Measurements from ENCODE around the gene FEM1C.
"Not testable (repeated sequence)": the region's sequence is repeated elsewhere in the genome, so short reads cannot be mapped to it uniquely, and the experiment has no call there.

Gene FEM1C

GRCh38 chr5:115479166-115479873 lies 65.3 kb downstream of the FEM1C start:
- peaks cover 52% of the 10 kb centered on the region for H3K27me3 Mint-ChIP-seq
- not testable (repeated sequence) for ATAC-seq (replicated peaks; ENCODE audit: extremely low read depth, poor library complexity, severe bottlenecking); H3K4me3 Mint-ChIP-seq; DNase-seq (ENCODE audit: low spot score in 2 of 2); H3K27ac Mint-ChIP-seq (ENCODE audit: low read depth); H3K4me1 Mint-ChIP-seq; H3K36me3 Mint-ChIP-seq (ENCODE audit: insufficient read depth); H3K9me3 Mint-ChIP-seq

- Mint-ChIP-seq H3K9me3 (no peaks in the 10 kb centered on the region), H3K4me1 (no peaks in the 10 kb centered on the region), H3K27ac (ENCODE audit: low read depth) (no peak overlapping the region), H3K27me3 (peaks cover 56% of the 10 kb centered on the region), H3K36me3 (ENCODE audit: insufficient read depth) (no peaks in the 10 kb centered on the region), H3K4me3 (no peak overlapping the region)
- DNase-seq (ENCODE audit: low spot score in 2 of 2) (no peak), ATAC-seq (replicated peaks; ENCODE audit: extremely low read depth, poor library complexity, severe bottlenecking) (no peak)
Measured at GRCh38 chr5:115478281-115478680, 66.3 kb downstream of the FEM1C start.

- ATAC-seq (replicated peaks; ENCODE audit: extremely low read depth, poor library complexity, severe bottlenecking) (no peak), DNase-seq (ENCODE audit: low spot score in 2 of 2) (no peak)
- Mint-ChIP-seq H3K27me3 (peaks cover 56% of the 10 kb centered on the region), H3K9me3 (no peaks in the 10 kb centered on the region), H3K36me3 (ENCODE audit: insufficient read depth) (no peaks in the 10 kb centered on the region), H3K4me3 (no peak overlapping the region), H3K4me1 (no peaks in the 10 kb centered on the region), H3K27ac (ENCODE audit: low read depth) (no peak overlapping the region)
Measured at GRCh38 chr5:115477581-115477980, 67.0 kb downstream of the FEM1C start.

- Mint-ChIP-seq H3K9me3 (no peaks in the 10 kb centered on the region), H3K27me3 (peaks cover 56% of the 10 kb centered on the region), H3K27ac (ENCODE audit: low read depth) (no peak overlapping the region), H3K4me3 (no peak overlapping the region), H3K4me1 (no peaks in the 10 kb centered on the region), H3K36me3 (ENCODE audit: insufficient read depth) (no peaks in the 10 kb centered on the region)
- DNase-seq (ENCODE audit: low spot score in 2 of 2) (no peak), ATAC-seq (replicated peaks; ENCODE audit: extremely low read depth, poor library complexity, severe bottlenecking) (no peak)
Measured at GRCh38 chr5:115475788-115476187, 68.8 kb downstream of the FEM1C start.

GRCh38 chr5:115472271-115473025 lies 72.1 kb downstream of the FEM1C start:
- no peaks in the 10 kb centered on the region for H3K9me3 Mint-ChIP-seq
- no peaks in the 10 kb centered on the region for H3K36me3 Mint-ChIP-seq (ENCODE audit: insufficient read depth)
- peaks cover 28% of the 10 kb centered on the region for H3K27me3 Mint-ChIP-seq
- DNase-seq (ENCODE audit: low spot score in 2 of 2) (no peak), ATAC-seq (replicated peaks; ENCODE audit: extremely low read depth, poor library complexity, severe bottlenecking) (no peak)
- H3K27ac Mint-ChIP-seq (ENCODE audit: low read depth): no peak overlapping the region
- no peak overlapping the region for H3K4me3 Mint-ChIP-seq
- H3K4me1 Mint-ChIP-seq: no peaks in the 10 kb centered on the region

GRCh38 chr5:115471345-115472063 lies 73.1 kb downstream of the FEM1C start:
- H3K27me3 Mint-ChIP-seq: peaks cover 19% of the 10 kb centered on the region
- ATAC-seq (replicated peaks; ENCODE audit: extremely low read depth, poor library complexity, severe bottlenecking) (no peak), DNase-seq (ENCODE audit: low spot score in 2 of 2) (no peak)
- no peaks in the 10 kb centered on the region for H3K36me3 Mint-ChIP-seq (ENCODE audit: insufficient read depth)
- H3K4me3 Mint-ChIP-seq: no peak overlapping the region
- H3K9me3 Mint-ChIP-seq: no peaks in the 10 kb centered on the region
- H3K4me1 Mint-ChIP-seq: no peaks in the 10 kb centered on the region
- no peak overlapping the region for H3K27ac Mint-ChIP-seq (ENCODE audit: low read depth)

GRCh38 chr5:115470921-115471320 lies 73.7 kb downstream of the FEM1C start:
- peaks cover 13% of the 10 kb centered on the region for H3K27me3 Mint-ChIP-seq
- ATAC-seq (replicated peaks; ENCODE audit: extremely low read depth, poor library complexity, severe bottlenecking) (no peak), DNase-seq (ENCODE audit: low spot score in 2 of 2) (no peak)
- no peak overlapping the region for H3K4me3 Mint-ChIP-seq
- H3K36me3 Mint-ChIP-seq (ENCODE audit: insufficient read depth): no peaks in the 10 kb centered on the region
- H3K27ac Mint-ChIP-seq (ENCODE audit: low read depth): no peak overlapping the region
- H3K4me1 Mint-ChIP-seq: no peaks in the 10 kb centered on the region
- no peaks in the 10 kb centered on the region for H3K9me3 Mint-ChIP-seq
